ENCODE results near the gene CALN1. TPM values are rescaled to one million over a fixed set of nuclear protein-coding genes. Genes with fewer than 3 reads are reported as not detected.

The CALN1 gene
- total and polyA plus RNA-seq, 2 of the 8 experiments (the other 6 are each of a cell fraction or from before 2014, with no cell fraction given), result 6.4 to 15.2 TPM

GRCh38 chr7:72063330-72063729, 348.8 kb downstream of the CALN1 start:
- H3K36me3 ChIP-seq (ENCODE audit: control insufficient read depth in 2 of 4, insufficient read depth in 4 of 4, low read length in 3 of 4), result no peaks in the 10 kb centered on the region
- FAIRE-seq, result no peak
- POLR2A ChIA-PET (ENCODE audit: partially characterized antibody), result no interaction called here
- TF ChIP-seq MAFK (IDR thresholded peaks at IDR 0.05; ENCODE audit: low read depth, low read length) (no peak), ATF2 (IDR thresholded peaks at IDR 0.05; ENCODE audit: low read length) (no peak), POLR2AphosphoS5 (IDR thresholded peaks at IDR 0.05; ENCODE audit: low read depth, low read length) (no peak), RBBP5 (IDR thresholded peaks at IDR 0.05; ENCODE audit: borderline replicate concordance, low read depth, low read length) (no peak), HDAC6 (IDR thresholded peaks at IDR 0.05; ENCODE audit: low read depth, low read length) (no peak), SUZ12 (IDR thresholded peaks at IDR 0.05; ENCODE audit: low read length) (no peak), SIX5 (IDR thresholded peaks at IDR 0.05; ENCODE audit: low read depth, low read length) (no peak), CEBPB (IDR thresholded peaks at IDR 0.05; ENCODE audit: low read depth, low read length) (no peak), HDAC2 (IDR thresholded peaks at IDR 0.05; ENCODE audit: borderline replicate concordance in 1 of 2, low read depth in 2 of 2, low read length in 2 of 2) (no peak), NANOG (IDR thresholded peaks at IDR 0.05; ENCODE audit: insufficient read depth, low read depth, low read length, poor library complexity, severe bottlenecking) (no peak), CBX8 (IDR thresholded peaks at IDR 0.05; ENCODE audit: borderline replicate concordance, low read depth, low read length) (no peak), TBP (IDR thresholded peaks at IDR 0.05; ENCODE audit: low read depth, low read length) (no peak), ASH2L (IDR thresholded peaks at IDR 0.05; ENCODE audit: low read length) (no peak), POLR2A (IDR thresholded peaks at IDR 0.05; ENCODE audit: control extremely low read depth in 1 of 2, low read depth in 2 of 2, low read length in 2 of 2) (no peak), SP4 (IDR thresholded peaks at IDR 0.05; ENCODE audit: low read length) (no peak)

More at GRCh38 chr7:72063330-72063729, 348.8 kb downstream of the CALN1 start:
- Histone ChIP-seq H3K23ac (ENCODE audit: insufficient read length) (no peak overlapping the region), H2BK12ac (ENCODE audit: low read depth, low read length) (no peak overlapping the region), H2BK5ac (ENCODE audit: low read depth, low read length) (no peak overlapping the region), H2BK20ac (ENCODE audit: low read length) (no peak overlapping the region), H3K18ac (ENCODE audit: extremely low read depth, low read length) (no peak overlapping the region), H3K4ac (replicated peaks; ENCODE audit: insufficient read length, low read depth, low read length) (no peak overlapping the region), H4K20me1 (replicated peaks in 1 of 2; ENCODE audit: control insufficient read depth in 1 of 2, insufficient read depth in 2 of 2, low read length in 2 of 2) (no peaks in the 10 kb centered on the region), H3K4me2 (ENCODE audit: insufficient read depth in 1 of 2, low read depth in 2 of 2, low read length in 2 of 2) (no peak overlapping the region), H2AFZ (ENCODE audit: low read length) (no peak overlapping the region), H3K27ac (ENCODE audit: low read depth, low read length) (no peak overlapping the region), H3K4me1 (replicated peaks in 1 of 4; ENCODE audit: control insufficient read depth in 3 of 4, insufficient read depth in 4 of 4, low read length in 3 of 4) (peaks cover 0 to 3% (median 1%) of the 10 kb centered on the region in 4 experiments; a peak in 1 of 7 replicates), H4K8ac (ENCODE audit: extremely low read depth, insufficient read depth, low read length) (no peak overlapping the region), H3K9me3 (ENCODE audit: insufficient read depth in 2 of 2, low read depth in 1 of 2, low read length in 1 of 2) (no peaks in the 10 kb centered on the region), H4K91ac (replicated peaks; ENCODE audit: insufficient read length, low read length) (no peak overlapping the region), H3K27me3 (replicated peaks in 1 of 4; ENCODE audit: control insufficient read depth in 3 of 4, extremely low read depth in 1 of 4, insufficient read depth in 3 of 4, low read length in 3 of 4) (no peaks in the 10 kb centered on the region), H3K79me2 (ENCODE audit: control insufficient read depth in 1 of 2, insufficient read depth in 2 of 2, low read length in 2 of 2) (no peaks in the 10 kb centered on the region), H2AK5ac (ENCODE audit: low read depth, low read length) (no peak overlapping the region), H2BK15ac (ENCODE audit: low read length) (no peak overlapping the region), H3K14ac (ENCODE audit: insufficient read length) (no peak overlapping the region), H3K23me2 (ENCODE audit: low read depth, low read length) (no peaks in the 10 kb centered on the region), H3K79me1 (ENCODE audit: low read depth, low read length) (no peaks in the 10 kb centered on the region), H4K5ac (ENCODE audit: insufficient read length, low read depth, low read length) (no peak overlapping the region), H3K4me3 (ENCODE audit: extremely low read depth in 1 of 4, insufficient read depth in 2 of 4, low read depth in 3 of 4, low read length in 4 of 4) (no peak overlapping the region), H3K56ac (replicated peaks; ENCODE audit: insufficient read length, low read depth, low read length) (no peak overlapping the region), H3K9ac (replicated peaks in 1 of 4; ENCODE audit: extremely low read depth in 1 of 4, low read depth in 3 of 4, low read length in 3 of 4) (no peak overlapping the region), H2BK120ac (replicated peaks; ENCODE audit: low read depth, low read length) (no peak overlapping the region)
- no peak for DNase-seq (ENCODE audit: low read depth in 1 of 2, low spot score in 2 of 2)
- CTCF ChIA-PET (ENCODE audit: partially characterized antibody), result interaction anchor here (1.4 kb wide), 1 partner anchor 204 kb away, joined by 3 read pairs; no protein-coding TSS in a partner anchor

Data from H1 (cell line).